Natural killer cell (primary cell): ENCODE measurements around the gene TBC1D22A. TPM values are rescaled to one million over a fixed set of nuclear protein-coding genes. Genes with fewer than 3 reads are reported as not detected.

ENCODE experiments used
- ATAC-seq, 3 donors: fragments of 150-1000 bp in 2 of 3; fragments of 200-7000 bp in 1 of 3; cut with Tn5 transposase; 1 replicate in 1 of 3; 2 replicates in 2 of 3; pipeline ENCODE4 v1.10.0; 2021; ENCODE audit warnings: mild to moderate bottlenecking in 2 of 3, moderate library complexity in 2 of 3
- DNase-seq, 2 donors: peaks; one replicate each; pipeline versions ENCODE4 v3.0.0 to v3.0.0-alpha.2; 2013 to 2021; ENCODE audit warnings: mixed read lengths in 1 of 2
- H3K27ac ChIP-seq: one replicate; pipeline ENCODE4 v1.5.1; 2013; ENCODE audit warnings: mild to moderate bottlenecking, low read length
- H3K27me3 ChIP-seq: one replicate; pipeline ENCODE4 v1.6.1; 2013; ENCODE audit warnings: low read length; ENCODE audit not compliant: control insufficient read depth, insufficient read depth
- H3K36me3 ChIP-seq: one replicate; pipeline ENCODE4 v1.6.1; 2013; ENCODE audit warnings: low read length; ENCODE audit not compliant: control insufficient read depth, insufficient read depth
- H3K4me1 ChIP-seq: one replicate; pipeline ENCODE4 v1.6.1; 2013; ENCODE audit warnings: low read length; ENCODE audit not compliant: control insufficient read depth, insufficient read depth
- H3K4me3 ChIP-seq: one replicate; pipeline ENCODE4 v1.5.1; 2013; ENCODE audit warnings: low read length
- H3K9me3 ChIP-seq: one replicate; pipeline ENCODE4 v1.6.1; 2013; ENCODE audit warnings: low read length; ENCODE audit not compliant: control insufficient read depth, insufficient read depth
- H3K27ac Mint-ChIP-seq, 2 donors: one replicate each; pipeline ENCODE4 v1.8.0; 2022; ENCODE audit warnings: mild to moderate bottlenecking in 2 of 2, mixed read lengths in 2 of 2, moderate library complexity in 1 of 2
- H3K27me3 Mint-ChIP-seq, 2 donors: one replicate each; pipeline ENCODE4 v1.8.0; 2022; ENCODE audit warnings: low read depth in 2 of 2, mixed read lengths in 2 of 2
- H3K36me3 Mint-ChIP-seq: one replicate; pipeline ENCODE4 v1.8.0; 2022; ENCODE audit warnings: mixed read lengths
- H3K4me1 Mint-ChIP-seq, 2 donors: one replicate each; pipeline ENCODE4 v1.8.0; 2022; ENCODE audit warnings: mixed read lengths in 2 of 2
- H3K4me3 Mint-ChIP-seq: one replicate; pipeline ENCODE4 v1.8.0; 2022; ENCODE audit warnings: mild to moderate bottlenecking, moderate library complexity, mixed read lengths
- H3K9me3 Mint-ChIP-seq, 2 donors: one replicate each; pipeline ENCODE4 v1.8.0; 2022; ENCODE audit warnings: mixed read lengths in 2 of 2
- CTCF ChIP-seq: fragments of 200-600 bp; IDR thresholded peaks from one replicate; pipeline ENCODE4 v1.8.0; 2022; ENCODE audit warnings: antibody characterized with exemption
- WGBS: methylation state at CpG from one replicate; pipeline ENCODE4 v1.1.7; 2013; ENCODE audit warnings: missing lambda C conversion rate; ENCODE audit not compliant: insufficient coverage; 5-methylcytosine and 5-hydroxymethylcytosine counted together
- intact Hi-C: fragments of 100-400 bp; cut with micrococcal nuclease; formaldehyde crosslinking; loops from one replicate; pipeline ENCODE4 v1.14.2; 2022
- total RNA-seq, 4 donors: library from RNA; stranded (reverse); fragments of 120-200 nt in 1 of 4; gene quantifications; one replicate each; pipeline versions ENCODE4 v1.2.3 to v1.2.4, GENCODE V29; 2013 to 2022

TBC1D22A gene
- total RNA-seq, 3 donors from 2014 or later (not counting 1 experiment from before 2014, with no cell fraction given) = 47.4 to 53.7 (median 53.2) TPM

- Histone ChIP-seq H3K9me3 (no peaks in the 10 kb centered on the region), H3K36me3 (peaks cover 17% of the 10 kb centered on the region), H3K4me1 (no peaks in the 10 kb centered on the region), H3K27me3 (no peaks in the 10 kb centered on the region), H3K27ac (no peak overlapping the region), H3K4me3 (no peak overlapping the region)
- H3K27me3 Mint-ChIP-seq = no peaks in the 10 kb centered on the region
- intact Hi-C loops = no loop called here
- H3K4me3 Mint-ChIP-seq = no peak overlapping the region
- no peaks in the 10 kb centered on the region for H3K9me3 Mint-ChIP-seq
- DNase-seq (no peak), ATAC-seq (no peak)
- no peak for TF ChIP-seq CTCF
- peaks cover 22 to 37% of the 10 kb centered on the region in 2 donors for H3K4me1 Mint-ChIP-seq
- 96% methylated on average over 15 of the region's 15 CpGs for WGBS
- H3K36me3 Mint-ChIP-seq = no peaks in the 10 kb centered on the region
- no peak overlapping the region for H3K27ac Mint-ChIP-seq
Observed at GRCh38 chr22:46905415-46905814, 143.0 kb downstream of the TBC1D22A start.

- Histone ChIP-seq H3K4me3 (no peak overlapping the region), H3K27me3 (no peaks in the 10 kb centered on the region), H3K9me3 (no peaks in the 10 kb centered on the region), H3K27ac (no peak overlapping the region), H3K36me3 (peaks cover 17% of the 10 kb centered on the region), H3K4me1 (no peaks in the 10 kb centered on the region)
- Mint-ChIP-seq H3K4me3 (no peak overlapping the region), H3K27me3 (no peaks in the 10 kb centered on the region), H3K36me3 (no peaks in the 10 kb centered on the region), H3K9me3 (no peaks in the 10 kb centered on the region), H3K27ac (no peak overlapping the region), H3K4me1 (peaks cover 19 to 36% of the 10 kb centered on the region in 2 donors)
- intact Hi-C loops = no loop called here
- 85% methylated on average over 7 of the region's 8 CpGs for WGBS
- DNase-seq (no peak), ATAC-seq (no peak)
- no peak for TF ChIP-seq CTCF
Observed at GRCh38 chr22:46905834-46906233, 143.4 kb downstream of the TBC1D22A start.

- WGBS = 92% methylated on average over 18 of the region's 18 CpGs
- Histone ChIP-seq H3K4me1 (no peaks in the 10 kb centered on the region), H3K27me3 (no peaks in the 10 kb centered on the region), H3K27ac (no peak overlapping the region), H3K9me3 (no peaks in the 10 kb centered on the region), H3K4me3 (no peak overlapping the region), H3K36me3 (peaks cover 17% of the 10 kb centered on the region)
- no peaks in the 10 kb centered on the region for H3K36me3 Mint-ChIP-seq
- intact Hi-C loops = no loop called here
- no peak for ATAC-seq
- no peak overlapping the region for H3K4me3 Mint-ChIP-seq
- no peaks in the 10 kb centered on the region for H3K27me3 Mint-ChIP-seq
- no peak for DNase-seq
- H3K9me3 Mint-ChIP-seq = no peaks in the 10 kb centered on the region
- no peak overlapping the region for H3K27ac Mint-ChIP-seq
- peaks cover 12 to 30% of the 10 kb centered on the region in 2 donors for H3K4me1 Mint-ChIP-seq
- TF ChIP-seq CTCF = no peak
Observed at GRCh38 chr22:46906326-46907045, 144.0 kb downstream of the TBC1D22A start.
